ENCODE data around the gene TFDP3. TPM values are rescaled to one million over a fixed set of nuclear protein-coding genes. Genes with fewer than 3 reads are reported as not detected.

Gene TFDP3
- total RNA-seq (ENCODE audit: low replicate concordance): not detected in 2 replicates
- long read RNA-seq: 0 reads

- peaks cover 13% of the 10 kb centered on the region for H3K4me1 Mint-ChIP-seq (ENCODE audit: unreplicated experiment)
- H3K27ac Mint-ChIP-seq: no peak within 1 kb of the TSS
- TF ChIP-seq CTCF (conservative IDR thresholded peaks at IDR 0.05): no peak
Measured at GRCh38 chrX:133218329-133218728, at the start of gene TFDP3. TSS of gene TFDP3 (minus strand) at chrX:133218354. CDS start at chrX:133218259, 95 bp downstream.

GRCh38 chrX:133267621-133268020 is 49.5 kb upstream of the TFDP3 start:
- no peak for DNase-seq (ENCODE audit: extremely low spot score, unreplicated experiment)
- no peak for TF ChIP-seq CTCF (conservative IDR thresholded peaks at IDR 0.05)
- no peaks in the 10 kb centered on the region for H3K27me3 Mint-ChIP-seq
- H3K9me3 Mint-ChIP-seq: no peaks in the 10 kb centered on the region
- peak overlapping the region; percentile 45 for H3K27ac Mint-ChIP-seq
- no peak overlapping the region for H3K4me3 Mint-ChIP-seq
- no peaks in the 10 kb centered on the region for H3K36me3 Mint-ChIP-seq
- peaks cover 42% of the 10 kb centered on the region for H3K4me1 Mint-ChIP-seq (ENCODE audit: unreplicated experiment)

More at GRCh38 chrX:133218329-133218728, at the start of gene TFDP3:
- no peaks in the 10 kb centered on the region for H3K36me3 Mint-ChIP-seq
- DNase-seq (ENCODE audit: extremely low spot score, unreplicated experiment): no peak
- H3K9me3 Mint-ChIP-seq: no peaks in the 10 kb centered on the region
- H3K27me3 Mint-ChIP-seq: no peaks in the 10 kb centered on the region
- no peak within 1 kb of the TSS for H3K4me3 Mint-ChIP-seq

- H3K36me3 Mint-ChIP-seq: no peaks in the 10 kb centered on the region
- H3K27me3 Mint-ChIP-seq: no peaks in the 10 kb centered on the region
- H3K4me3 Mint-ChIP-seq: peak overlapping the region; percentile 70
- peak overlapping the region; percentile 51 for H3K27ac Mint-ChIP-seq
- H3K4me1 Mint-ChIP-seq (ENCODE audit: unreplicated experiment): peaks cover 38% of the 10 kb centered on the region
- TF ChIP-seq CTCF (conservative IDR thresholded peaks at IDR 0.05): no peak
- peak; percentile 75 for DNase-seq (ENCODE audit: extremely low spot score, unreplicated experiment)
- no peaks in the 10 kb centered on the region for H3K9me3 Mint-ChIP-seq
Measured at GRCh38 chrX:133265331-133265730, 47.2 kb upstream of the TFDP3 start.

- H3K9me3 Mint-ChIP-seq: peaks cover 11% of the 10 kb centered on the region
- no peaks in the 10 kb centered on the region for H3K27me3 Mint-ChIP-seq
- H3K4me3 Mint-ChIP-seq: no peak overlapping the region
- TF ChIP-seq CTCF (conservative IDR thresholded peaks at IDR 0.05): no peak
- H3K4me1 Mint-ChIP-seq (ENCODE audit: unreplicated experiment): peaks cover 11% of the 10 kb centered on the region
- no peak for DNase-seq (ENCODE audit: extremely low spot score, unreplicated experiment)
- H3K36me3 Mint-ChIP-seq: peaks cover 3% of the 10 kb centered on the region
- H3K27ac Mint-ChIP-seq: no peak overlapping the region
Measured at GRCh38 chrX:133258481-133258880, 40.3 kb upstream of the TFDP3 start.

GRCh38 chrX:133254666-133255065 is 36.5 kb upstream of the TFDP3 start:
- no peak for DNase-seq (ENCODE audit: extremely low spot score, unreplicated experiment)

More at GRCh38 chrX:133254666-133255065, 36.5 kb upstream of the TFDP3 start:
- no peak for TF ChIP-seq CTCF (conservative IDR thresholded peaks at IDR 0.05)
- Mint-ChIP-seq H3K4me1 (ENCODE audit: unreplicated experiment) (peaks cover 25% of the 10 kb centered on the region), H3K27ac (no peak overlapping the region), H3K9me3 (peaks cover 11% of the 10 kb centered on the region), H3K4me3 (no peak overlapping the region), H3K36me3 (peaks cover 3% of the 10 kb centered on the region), H3K27me3 (no peaks in the 10 kb centered on the region)
